WTC11 (cell line): ENCODE results near the gene ZDHHC24. TPM values are rescaled to one million over a fixed set of nuclear protein-coding genes. Genes with fewer than 3 reads are reported as not detected.

ENCODE experiments used
- ATAC-seq: fragments of 200-7000 bp; cut with Tn5 transposase; 2 replicates; pipeline ENCODE4 v1.10.0; 2021; ENCODE audit warnings: mild to moderate bottlenecking, moderate library complexity
- CTCF ChIA-PET: fragments of 300-600 bp; sonication (Branson Sonifier 250); formaldehyde crosslinking; loops from one replicate; lab custom pipeline; 2021; ENCODE audit warnings: antibody characterized with exemption; lab: Charles Lee
- POLR2A ChIA-PET: fragments of 350-600 bp; sonication (Branson Sonifier 250); formaldehyde crosslinking; loops from one replicate; lab custom pipeline; 2021; ENCODE audit warnings: antibody characterized with exemption; lab: Charles Lee
- DNase-seq: peaks from one replicate; pipeline ENCODE4 v3.0.0; 2021; ENCODE audit warnings: low spot score
- H3K27ac Mint-ChIP-seq: 2 replicates; pipeline ENCODE4 v1.8.0; 2021; ENCODE audit warnings: mixed read lengths
- H3K27me3 Mint-ChIP-seq: 2 replicates; pipeline ENCODE4 v1.8.0; 2021; ENCODE audit warnings: low read depth, mild to moderate bottlenecking, moderate library complexity, mixed read lengths
- H3K36me3 Mint-ChIP-seq: 2 replicates; pipeline ENCODE4 v1.8.0; 2021; ENCODE audit warnings: mixed read lengths
- H3K4me1 Mint-ChIP-seq: 2 replicates; pipeline ENCODE4 v1.8.0; 2022; ENCODE audit warnings: mixed read lengths
- H3K4me3 Mint-ChIP-seq: 2 replicates; pipeline ENCODE4 v1.8.0; 2021; ENCODE audit warnings: mild to moderate bottlenecking, moderate library complexity, mixed read lengths
- H3K9me3 Mint-ChIP-seq: 2 replicates; pipeline ENCODE4 v1.8.0; 2021; ENCODE audit warnings: mixed read lengths
- ARID4B ChIP-seq: sonication (generic); formaldehyde crosslinking; IDR thresholded peaks from 2 replicates; pipeline ENCODE4 v1.8.0; 2023; ENCODE audit warnings: missing genetic modification reagents, mild to moderate bottlenecking, borderline replicate concordance
- E2F4 ChIP-seq: sonication (generic); formaldehyde crosslinking; IDR thresholded peaks from 2 replicates; pipeline ENCODE4 v1.8.1; 2022; ENCODE audit warnings: low read depth, mild to moderate bottlenecking, moderate library complexity, missing genetic modification reagents, borderline replicate concordance
- EMX1 ChIP-seq: fragments of 250-450 bp; sonication (Bioruptor Pico); IDR thresholded peaks from 2 replicates; pipeline ENCODE4 v1.8.0; 2021; ENCODE audit warnings: mild to moderate bottlenecking
- FOXK1 ChIP-seq: sonication (generic); formaldehyde crosslinking; IDR thresholded peaks from 2 replicates; pipeline ENCODE4 v1.8.0; 2022; ENCODE audit warnings: mild to moderate bottlenecking, moderate library complexity, missing genetic modification reagents
- HMGXB4 ChIP-seq: sonication (generic); formaldehyde crosslinking; IDR thresholded peaks from 2 replicates; pipeline ENCODE4 v1.8.1; 2023; ENCODE audit warnings: mild to moderate bottlenecking, moderate library complexity, missing genetic modification reagents
- MXD4 ChIP-seq: fragments of 250-450 bp; sonication (Bioruptor Pico); IDR thresholded peaks from 2 replicates; pipeline ENCODE4 v1.8.0; 2021; ENCODE audit warnings: mild to moderate bottlenecking, moderate library complexity, borderline replicate concordance
- NFE2L1 ChIP-seq: sonication (generic); formaldehyde crosslinking; IDR thresholded peaks from 2 replicates; pipeline ENCODE4 v1.8.1; 2023; ENCODE audit warnings: missing genetic modification reagents
- NR1H2 ChIP-seq: sonication (generic); formaldehyde crosslinking; IDR thresholded peaks from 2 replicates; pipeline ENCODE4 v1.9.0; 2021; ENCODE audit warnings: mild to moderate bottlenecking, moderate library complexity, missing genetic modification reagents
- PRDM15 ChIP-seq: sonication (generic); formaldehyde crosslinking; IDR thresholded peaks from 2 replicates; pipeline ENCODE4 v1.8.0; 2022; ENCODE audit warnings: missing genetic modification reagents
- SMAD3 ChIP-seq: sonication (generic); formaldehyde crosslinking; IDR thresholded peaks from 2 replicates; pipeline ENCODE4 v1.8.0; 2022; ENCODE audit warnings: missing genetic modification reagents, mild to moderate bottlenecking, borderline replicate concordance
- TEAD4 ChIP-seq: sonication (generic); formaldehyde crosslinking; IDR thresholded peaks from 2 replicates; pipeline ENCODE4 v1.8.0; 2022; ENCODE audit warnings: mild to moderate bottlenecking, missing genetic modification reagents
- ZNF138 ChIP-seq: sonication (generic); formaldehyde crosslinking; conservative IDR thresholded peaks from 2 replicates; pipeline ENCODE4 v1.8.1; 2022; ENCODE audit warnings: mild to moderate bottlenecking, moderate library complexity, missing genetic modification reagents
- total RNA-seq: library from RNA; stranded (reverse); gene quantifications from 3 replicates; pipeline ENCODE4 v1.2.3, GENCODE V29; 2021

The ZDHHC24 gene
- total RNA-seq, 1 experiment from 2014 or later, result 14.8 TPM

GRCh38 chr11:66561975-66562248, 16.1 kb upstream of the ZDHHC24 start (continued):
- TF ChIP-seq HMGXB4 (CRISPR knock-in tag) (no peak), FOXK1 (no peak), NR1H2 (CRISPR knock-in tag) (no peak), EMX1 (CRISPR knock-in tag) (no peak), E2F4 (no peak), MXD4 (CRISPR knock-in tag) (no peak), ARID4B (CRISPR knock-in tag) (no peak), ZNF138 (CRISPR knock-in tag) (no peak)
- TF ChIP-seq, all 79 proteins: peak for 0

GRCh38 chr11:66561178-66561974, 15.5 kb upstream of the ZDHHC24 start:
- no peaks in the 10 kb centered on the region for H3K4me1 Mint-ChIP-seq
- TF ChIP-seq HMGXB4 (CRISPR knock-in tag), result no peak
- no peak for TF ChIP-seq TEAD4 (CRISPR knock-in tag)
- no peak for TF ChIP-seq NFE2L1
- no peak for TF ChIP-seq SMAD3 (CRISPR knock-in tag)
- no peak for TF ChIP-seq PRDM15 (CRISPR knock-in tag)
- no peak for ATAC-seq
- no peak overlapping the region for H3K4me3 Mint-ChIP-seq
- H3K9me3 Mint-ChIP-seq, result no peaks in the 10 kb centered on the region
- POLR2A ChIA-PET, result no interaction called here
- H3K27ac Mint-ChIP-seq, result no peak overlapping the region
- H3K36me3 Mint-ChIP-seq, result peaks cover 25% of the 10 kb centered on the region
- H3K27me3 Mint-ChIP-seq, result peaks cover 6% of the 10 kb centered on the region
- CTCF ChIA-PET, result interaction anchor here (1.0 to 1.3 kb wide), 2 partner anchors 31 to 291 kb away, joined by 3 read pairs; partner anchors contain the start of gene CCDC87
- DNase-seq, result no peak
